Endometrium (tissue), 2 donors: Measurements from ENCODE around the gene MADD.
"Not testable (repeated sequence)": the region's sequence is repeated elsewhere in the genome, so short reads cannot be mapped to it uniquely, and the experiment has no call there.

Experiments
- FAIRE-seq: peaks from 2 replicates; lab custom pipeline; 2012; peaks lifted over from hg19 to GRCh38; lab: Jason Lieb, UNC
- donor health status: control.
- donor health status: control.

Gene MADD

DNA sequence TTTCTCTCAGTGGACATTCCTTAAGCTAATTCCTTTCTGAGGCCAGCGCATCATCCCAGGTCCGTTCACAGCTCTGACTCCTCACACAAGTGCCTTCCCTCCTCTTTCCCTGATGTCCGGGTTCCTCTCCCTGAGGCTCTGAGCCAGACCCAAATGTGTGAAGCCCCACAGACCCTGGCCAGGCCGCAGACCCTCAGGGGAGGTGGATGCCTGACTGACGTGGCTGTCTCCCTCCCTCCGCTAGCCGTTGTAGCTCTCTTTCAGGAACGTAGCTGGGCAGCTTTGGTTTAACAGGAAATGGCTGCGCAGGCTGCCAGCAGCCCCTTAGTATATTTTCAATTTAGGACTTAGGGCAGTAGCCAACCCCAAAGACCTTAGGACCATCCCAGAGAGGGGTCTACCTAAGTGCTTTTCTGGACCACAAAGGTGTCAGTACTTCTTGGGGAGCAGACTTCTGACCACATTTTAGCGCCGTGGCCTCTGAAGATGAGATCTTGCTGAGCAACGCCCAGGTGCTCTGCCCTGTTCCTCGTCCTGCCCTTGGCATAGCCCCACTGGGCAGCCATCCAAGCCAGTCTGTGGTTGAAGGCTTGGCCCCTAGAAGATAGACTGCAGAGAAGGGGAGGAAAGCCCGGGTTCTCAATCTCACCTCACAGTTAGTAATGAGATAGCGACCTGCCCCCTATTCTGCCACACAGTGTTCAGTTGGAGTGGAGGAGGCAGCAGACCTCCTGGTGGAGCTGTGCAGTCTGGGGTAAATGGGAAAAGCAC is 55.5 kb downstream of the MADD start:
- no peak for FAIRE-seq

GRCh38 chr11:47326198-47326597 is 56.3 kb downstream of the MADD start:
- FAIRE-seq: no peak

GRCh38 chr11:47327025-47327424 is 57.1 kb downstream of the MADD start:
- no peak for FAIRE-seq

DNA sequence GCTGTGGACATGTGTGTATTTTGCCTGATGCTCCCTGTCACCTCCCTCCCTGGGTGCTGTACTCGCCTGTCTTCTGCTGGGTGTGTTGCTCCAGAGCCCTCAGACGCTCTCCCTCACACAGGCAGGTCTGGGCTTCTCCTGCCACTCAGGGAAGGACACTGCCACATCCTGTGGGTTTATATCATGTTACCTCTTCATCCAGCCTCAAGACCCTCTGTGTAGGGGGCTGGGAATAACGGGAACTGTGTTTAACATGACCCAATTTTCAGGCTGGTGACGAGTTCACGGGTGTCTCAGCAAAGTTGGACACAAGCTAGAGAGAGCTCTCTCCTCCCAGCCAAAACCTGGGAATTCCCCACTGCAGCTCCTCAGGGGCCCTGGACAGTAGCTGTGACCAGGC is 58.0 kb downstream of the MADD start:
- FAIRE-seq: no peak

GRCh38 chr11:47328449-47329390 is 58.8 kb downstream of the MADD start:
- FAIRE-seq: no peak

- no peak for FAIRE-seq
Observed at GRCh38 chr11:47329431-47329986, 59.6 kb downstream of the MADD start.

DNA sequence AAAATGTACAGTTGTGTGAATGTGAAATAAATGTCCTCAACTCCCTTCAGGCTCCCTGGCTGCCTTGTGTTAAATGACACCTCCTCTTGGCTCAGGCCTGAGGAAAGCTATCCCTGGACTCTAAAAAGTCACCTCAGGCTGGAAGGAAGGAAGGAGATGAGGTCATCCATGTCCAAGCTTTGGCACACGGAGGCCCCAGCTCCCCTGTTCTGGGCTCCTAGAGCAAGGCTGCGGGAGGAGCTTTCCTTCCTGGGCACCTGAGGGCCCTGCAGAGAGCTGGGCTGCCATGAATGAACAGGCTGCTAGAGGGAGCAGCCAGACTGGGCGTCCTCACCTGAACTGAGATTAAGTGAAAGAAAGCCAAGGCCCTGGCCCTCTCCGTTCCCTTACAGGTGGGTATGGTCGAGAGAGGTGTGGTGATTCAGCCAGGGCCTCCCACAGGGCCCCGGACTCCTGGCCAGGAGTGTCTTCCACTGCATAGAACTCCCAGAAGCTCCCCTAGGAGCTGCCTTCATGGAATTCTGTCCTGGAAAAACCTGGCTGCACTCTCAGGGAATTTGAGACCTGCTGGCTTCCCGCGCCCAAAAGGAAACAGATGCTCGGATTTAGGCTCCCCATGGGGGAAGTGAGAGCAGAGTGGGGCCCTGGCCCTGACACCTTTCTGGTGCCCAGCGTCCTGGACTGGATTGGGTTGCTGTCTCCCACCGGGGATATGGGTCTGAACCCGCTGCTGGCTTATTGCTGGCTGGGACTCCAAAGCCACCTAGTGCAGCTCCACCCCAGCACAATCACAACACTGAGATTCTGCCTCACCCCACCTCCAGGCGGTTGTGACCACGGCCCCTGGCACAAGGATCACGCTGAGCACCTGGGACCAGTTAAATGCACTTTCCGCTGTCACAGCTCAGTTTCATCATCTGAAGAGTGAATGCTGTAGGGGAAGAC is 60.3 kb downstream of the MADD start:
- FAIRE-seq: no peak

- FAIRE-seq: no peak
Observed at GRCh38 chr11:47331454-47332302, 61.7 kb downstream of the MADD start.

GRCh38 chr11:47332303-47332711 is 62.4 kb downstream of the MADD start:
- FAIRE-seq: no peak

- no peak for FAIRE-seq
Observed at GRCh38 chr11:47332791-47333525, 63.0 kb downstream of the MADD start.

- FAIRE-seq: no peak
Observed at GRCh38 chr11:47333526-47333845, 63.6 kb downstream of the MADD start.

DNA sequence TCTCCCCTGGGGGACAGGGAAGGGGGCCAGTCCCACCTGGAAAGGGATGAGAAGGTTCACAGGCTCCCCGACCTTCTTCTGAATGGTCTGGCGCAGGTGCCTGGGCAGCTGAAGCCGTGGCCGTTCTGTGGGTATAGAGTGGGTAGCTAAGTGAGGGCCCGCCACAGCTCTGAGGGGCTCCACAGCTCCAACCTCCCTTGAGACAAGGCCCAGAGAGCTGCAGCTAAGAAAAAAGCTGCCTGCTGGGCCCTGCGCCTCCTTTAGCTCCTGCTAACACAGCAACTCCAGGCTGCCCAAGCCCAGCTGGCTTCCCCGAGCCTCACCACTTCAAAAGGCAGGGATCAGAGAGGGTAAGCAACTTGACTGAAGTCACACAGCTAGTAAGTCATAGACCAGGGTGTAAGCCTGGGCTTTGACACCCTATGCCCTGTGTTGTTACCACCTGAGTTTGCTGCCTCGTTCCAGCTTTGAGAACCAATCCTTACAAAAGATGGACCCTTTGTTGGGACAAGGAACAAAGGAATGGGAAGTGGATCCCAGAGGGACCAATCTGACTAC is 64.0 kb downstream of the MADD start:
- no peak for FAIRE-seq

GRCh38 chr11:47334699-47335411 is 64.9 kb downstream of the MADD start:
- FAIRE-seq: not testable (repeated sequence)

- no peak for FAIRE-seq
Observed at GRCh38 chr11:47335733-47336132, 65.8 kb downstream of the MADD start.

GRCh38 chr11:47336595-47336994 is 66.7 kb downstream of the MADD start:
- FAIRE-seq: no peak

- no peak for FAIRE-seq
Observed at GRCh38 chr11:47337229-47337924, 67.4 kb downstream of the MADD start.

DNA sequence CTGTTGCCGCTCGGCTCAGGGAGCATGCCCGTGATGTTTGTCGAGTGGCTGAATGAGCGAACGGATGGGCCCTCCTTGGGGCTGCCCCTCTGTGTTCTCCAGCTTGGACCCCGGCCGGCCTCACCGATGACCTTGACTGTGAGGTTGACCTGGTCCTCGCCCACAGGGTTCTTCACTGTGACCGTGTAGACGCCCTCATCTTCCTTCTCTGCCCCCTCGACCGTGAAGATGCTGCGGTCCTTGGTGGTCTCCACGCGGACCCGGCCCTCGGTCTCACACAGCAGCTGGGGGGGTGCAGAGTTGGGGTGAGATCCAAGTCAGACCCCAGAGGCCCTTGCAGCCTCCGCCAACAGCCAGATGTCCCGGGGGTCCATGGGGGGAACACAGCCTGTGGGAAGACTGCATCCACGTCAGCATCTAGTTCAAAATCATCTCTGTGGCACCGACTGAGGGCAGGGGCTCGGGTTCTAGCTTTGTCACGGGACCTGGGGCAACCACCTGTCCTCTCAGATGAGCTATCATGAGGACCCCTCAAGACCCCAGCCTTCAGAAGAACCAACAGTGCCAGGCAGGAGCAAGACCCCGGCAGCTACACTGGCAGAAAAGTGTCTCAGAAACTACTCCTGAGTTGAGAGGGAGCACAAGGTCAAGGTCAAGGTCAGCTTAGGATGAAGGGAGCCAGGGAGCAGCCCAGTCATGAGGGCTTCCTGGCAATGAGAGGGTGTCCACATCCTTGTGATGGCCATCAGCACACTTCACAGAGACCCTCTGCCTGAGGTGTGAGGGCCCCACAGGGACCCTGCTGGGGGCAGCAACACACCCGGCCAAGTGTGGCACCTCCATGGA is 68.7 kb downstream of the MADD start:
- FAIRE-seq: no peak

DNA sequence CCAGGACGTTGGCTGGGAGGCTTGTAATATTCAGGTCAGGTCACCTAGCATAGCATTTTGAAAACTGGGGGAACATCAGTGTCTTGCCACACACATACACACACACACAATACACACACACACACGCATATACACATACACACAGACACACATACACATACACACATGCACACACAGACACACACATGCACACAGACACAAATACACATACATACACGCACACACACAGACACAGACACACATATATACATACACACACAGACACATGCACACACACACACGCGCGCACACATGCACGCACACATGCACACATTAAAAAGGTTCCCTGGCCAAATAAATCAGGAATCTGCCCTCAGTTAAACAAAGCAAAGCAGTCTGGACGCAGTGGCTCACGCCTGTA is 70.1 kb downstream of the MADD start:
- FAIRE-seq: no peak
